HCT116 (cell line): ENCODE measurements around the gene BNC2. TPM values are rescaled to one million over a fixed set of nuclear protein-coding genes. Genes with fewer than 3 reads are reported as not detected.

Experiments
- ATAC-seq: fragments of 200-7000 bp; cut with Tn5 transposase; 2 replicates; pipeline ENCODE4 v1.9.1; 2020; ENCODE audit warnings: mild to moderate bottlenecking, moderate library complexity
- BruUV-seq: library from RNA; stranded (reverse); fragments of 400-500 nt; replicated peaks from 2 replicates; lab custom pipeline; 2021; lab: Mats Ljungman, UMichigan
- CTCF ChIA-PET: fragments of 300-600 bp; sonication (Branson Sonifier 250); formaldehyde crosslinking; loops from one replicate; lab custom pipeline; 2021; ENCODE audit warnings: antibody characterized with exemption; lab: Charles Lee
- POLR2A ChIA-PET: fragments of 300-600, 350-600 bp; sonication (Branson Sonifier 250); formaldehyde crosslinking; loops from one replicate; lab custom pipeline; 2021; ENCODE audit warnings: antibody characterized with exemption; lab: Charles Lee
- RAD21 ChIA-PET, 2 experiments: fragments of 300-600 bp; sonication (Branson Sonifier 250); formaldehyde crosslinking; loops; one replicate each; lab custom pipeline; 2023; ENCODE audit warnings: low total read pairs in 2 of 2; ENCODE audit not compliant: uncharacterized antibody in 2 of 2, unreplicated experiment in 2 of 2, low non-redundant PET in 1 of 2; lab: Charles Lee
- DNase-seq: peaks from one replicate; pipeline ENCODE4 v3.0.0-alpha.2; 2010; ENCODE audit warnings: low read depth, low spot score
- H2AFZ ChIP-seq: fragments of 200-600 bp; shearing (Covaris generic), sonication (generic); 2 replicates; pipeline ENCODE4 v1.6.1; 2017; ENCODE audit warnings: low read depth, mixed run types, mixed read lengths, antibody characterized with exemption, low read length; ENCODE audit not compliant: poor library complexity, severe bottlenecking
- H3K27ac ChIP-seq: 2 replicates; pipeline ENCODE4 v1.5.1; 2012; ENCODE audit warnings: low read depth, low read length
- H3K27me3 ChIP-seq: fragments of 200-600 bp; sonication (generic); 2 replicates; pipeline ENCODE4 v1.6.1; 2016; ENCODE audit warnings: mixed run types, low read length, mixed read lengths; ENCODE audit not compliant: insufficient read depth
- H3K36me3 ChIP-seq, 2 experiments: fragments of 200-500 bp in 1 of 2; fragments of 200-600 bp in 1 of 2; sonication (Bioruptor generic) in 1 of 2; sonication (generic) in 1 of 2; 2 replicates each; pipeline versions ENCODE4 v1.5.1 to v1.6.1; 2014 to 2016; ENCODE audit warnings: low read length in 2 of 2, inconsistent platforms in 1 of 2, mixed read lengths in 1 of 2, mixed run types in 1 of 2; ENCODE audit not compliant: insufficient read depth in 2 of 2, control insufficient read depth in 1 of 2
- H3K4me1 ChIP-seq, 2 experiments: fragments of 200-600 bp in 1 of 2; sonication (generic) in 1 of 2; 2 replicates each; pipeline versions ENCODE4 v1.5.1 to v1.6.1; 2012 to 2017; ENCODE audit warnings: low read length in 2 of 2, inconsistent platforms in 1 of 2, mild to moderate bottlenecking in 1 of 2, mixed read lengths in 1 of 2, mixed run types in 1 of 2, moderate library complexity in 1 of 2; ENCODE audit not compliant: insufficient read depth in 2 of 2, control insufficient read depth in 1 of 2
- H3K4me2 ChIP-seq: fragments of 200-600 bp; sonication (generic); 2 replicates; pipeline ENCODE4 v1.6.1; 2017; ENCODE audit warnings: mixed run types, low read length, mixed read lengths
- H3K4me3 ChIP-seq, 2 experiments: fragments of 200-600 bp in 1 of 2; sonication (generic) in 1 of 2; replicated peaks in 1 of 2; 2 replicates each; pipeline ENCODE4 v1.5.1; 2011 to 2016; ENCODE audit warnings: low read length in 2 of 2, control low read depth in 1 of 2, low read depth in 1 of 2, mild to moderate bottlenecking in 1 of 2, mixed read lengths in 1 of 2, mixed run types in 1 of 2
- H3K79me2 ChIP-seq: fragments of 200-600 bp; sonication (generic); 2 replicates; pipeline ENCODE4 v1.6.1; 2017; ENCODE audit warnings: mild to moderate bottlenecking, mixed run types, low read length, moderate library complexity, mixed read lengths; ENCODE audit not compliant: insufficient read depth
- H3K9ac ChIP-seq: fragments of 200-600 bp; sonication (generic); 2 replicates; pipeline ENCODE4 v1.6.1; 2016; ENCODE audit warnings: low read length, mixed read lengths
- H3K9me2 ChIP-seq: fragments of 200-600 bp; sonication (generic), shearing (Covaris generic); 2 replicates; pipeline ENCODE4 v1.6.1; 2017; ENCODE audit warnings: mixed run types, mild to moderate bottlenecking, moderate library complexity; ENCODE audit not compliant: insufficient read depth
- H3K9me3 ChIP-seq, 2 experiments: fragments of 200-500 bp in 1 of 2; fragments of 200-600 bp in 1 of 2; sonication (Bioruptor generic) in 1 of 2; sonication (generic) in 1 of 2; 2 replicates each; pipeline ENCODE4 v1.6.1; 2014 to 2017; ENCODE audit warnings: low read length in 2 of 2, mixed read lengths in 2 of 2, inconsistent platforms in 1 of 2, low read depth in 1 of 2, mild to moderate bottlenecking in 1 of 2, mixed run types in 1 of 2, moderate library complexity in 1 of 2; ENCODE audit not compliant: control insufficient read depth in 1 of 2, insufficient read depth in 1 of 2
- H4K20me1 ChIP-seq: fragments of 200-600 bp; sonication (generic), shearing (Covaris generic); 2 replicates; pipeline ENCODE4 v1.6.1; 2017; ENCODE audit warnings: mixed run types, mild to moderate bottlenecking, moderate library complexity; ENCODE audit not compliant: insufficient read depth
- CEBPB ChIP-seq: IDR thresholded peaks from 2 replicates; pipeline ENCODE4 v1.6.1; 2012; ENCODE audit warnings: low read depth
- ELF1 ChIP-seq: IDR thresholded peaks from 2 replicates; pipeline ENCODE4 v1.6.1; 2012; ENCODE audit warnings: low read depth, borderline replicate concordance
- EZH2 ChIP-seq: fragments of 200-600 bp; sonication (generic); IDR thresholded peaks from 2 replicates; pipeline ENCODE4 v1.6.1; 2017; ENCODE audit warnings: antibody characterized with exemption, mixed run types
- JUND ChIP-seq: IDR thresholded peaks from 2 replicates; pipeline ENCODE4 v1.6.1; 2012
- MAX ChIP-seq: IDR thresholded peaks from 2 replicates; pipeline ENCODE4 v1.6.1; 2012
- RAD21 ChIP-seq: IDR thresholded peaks from 2 replicates; pipeline ENCODE4 v1.6.1; 2012; ENCODE audit warnings: low read depth, mild to moderate bottlenecking
- REST ChIP-seq: IDR thresholded peaks from 2 replicates; pipeline ENCODE4 v1.6.1; 2012; ENCODE audit warnings: low read depth
- TCF7L2 ChIP-seq: IDR thresholded peaks from 2 replicates; pipeline ENCODE4 v1.7.0; 2011; ENCODE audit warnings: borderline replicate concordance, inconsistent platforms; ENCODE audit not compliant: insufficient read depth, insufficient read length; ENCODE audit errors: extremely low read depth
- YY1 ChIP-seq: IDR thresholded peaks from 2 replicates; pipeline ENCODE4 v1.6.1; 2011; ENCODE audit warnings: low read length, low read depth, moderate library complexity, mild to moderate bottlenecking; ENCODE audit not compliant: insufficient replicate concordance; ENCODE audit errors: extremely low read depth
- ZBTB33 ChIP-seq: IDR thresholded peaks from 2 replicates; pipeline ENCODE4 v1.6.1; 2011; ENCODE audit warnings: mild to moderate bottlenecking, low read length, moderate library complexity; ENCODE audit not compliant: insufficient replicate concordance; ENCODE audit errors: extremely low read depth
- ZFX ChIP-seq: fragments of 450-650 bp; IDR thresholded peaks from 2 replicates; pipeline ENCODE4 v1.6.1; 2017
- intact Hi-C: fragments of 100-400 bp; cut with micrococcal nuclease; formaldehyde crosslinking; loops from 2 replicates; pipeline ENCODE4 v1.10.0; 2022
- total RNA-seq: library from RNA; stranded (reverse); gene quantifications from one replicate; pipeline ENCODE4 v1.2.1, GENCODE V29; 2021; ENCODE audit not compliant: unreplicated experiment

BNC2 gene
- total RNA-seq, 1 experiment from 2014 or later: 0.37 TPM

GRCh38 chr9:16371306-16371705, 499.2 kb downstream of the BNC2 start:
- Histone ChIP-seq H4K20me1 (no peaks in the 10 kb centered on the region), H3K27ac (no peak overlapping the region), H2AFZ (no peak overlapping the region), H3K4me1 (no peaks in the 10 kb centered on the region), H3K27me3 (no peaks in the 10 kb centered on the region), H3K9ac (no peak overlapping the region), H3K9me3 (no peaks in the 10 kb centered on the region), H3K9me2 (no peaks in the 10 kb centered on the region), H3K4me2 (no peak overlapping the region), H3K4me3 (no peak overlapping the region), H3K79me2 (no peaks in the 10 kb centered on the region), H3K36me3 (no peaks in the 10 kb centered on the region)
- TF ChIP-seq ZBTB33 (no peak), YY1 (no peak), JUND (no peak), ZFX (no peak)
- RAD21 ChIA-PET: no interaction called here
- DNase-seq (no peak), ATAC-seq (no peak)
- intact Hi-C loops: no loop called here
- CTCF ChIA-PET: no interaction called here
- no TSS peak for BruUV-seq
- POLR2A ChIA-PET: no interaction called here

GRCh38 chr9:16370647-16371046, 499.8 kb downstream of the BNC2 start:
- no peaks in the 10 kb centered on the region for H3K79me2 ChIP-seq
- no peak for ATAC-seq
- no peak overlapping the region for H3K27ac ChIP-seq
- no peak overlapping the region for H3K4me2 ChIP-seq
- no peak overlapping the region for H2AFZ ChIP-seq
- DNase-seq: no peak
- no peaks in the 10 kb centered on the region for H3K27me3 ChIP-seq
- CTCF ChIA-PET: no interaction called here
- H4K20me1 ChIP-seq: no peaks in the 10 kb centered on the region
- no TSS peak for BruUV-seq
- POLR2A ChIA-PET: no interaction called here
- H3K9me2 ChIP-seq: no peaks in the 10 kb centered on the region
- no peaks in the 10 kb centered on the region for H3K36me3 ChIP-seq
- no peaks in the 10 kb centered on the region for H3K4me1 ChIP-seq
- H3K9ac ChIP-seq: no peak overlapping the region
- no peak overlapping the region for H3K4me3 ChIP-seq
- H3K9me3 ChIP-seq: no peaks in the 10 kb centered on the region
- no peak for TF ChIP-seq CEBPB
- TF ChIP-seq REST: no peak
- TF ChIP-seq EZH2: no peak
- TF ChIP-seq YY1: no peak
- TF ChIP-seq ELF1: no peak
- no peak for TF ChIP-seq MAX
- TF ChIP-seq RAD21: no peak
- no peak for TF ChIP-seq TCF7L2
- RAD21 ChIA-PET: no interaction called here
- intact Hi-C loops: no loop called here
